Measurements from ENCODE around the gene SBNO1.
"Not testable (repeated sequence)": the region's sequence is repeated elsewhere in the genome, so short reads cannot be mapped to it uniquely, and the experiment has no call there.

Gene SBNO1

GRCh38 chr12:123388177-123388950, 23.7 kb upstream of the SBNO1 start:
- DNase-seq: peak; percentile 74

- DNase-seq: no peak
Measured at GRCh38 chr12:123387508-123388176, 23.0 kb upstream of the SBNO1 start.

- DNase-seq: not testable (repeated sequence)
Measured at GRCh38 chr12:123385536-123385935, 20.9 kb upstream of the SBNO1 start.

- DNase-seq: peak; percentile 69
Measured at GRCh38 chr12:123384994-123385376, 20.3 kb upstream of the SBNO1 start.

- peak; percentile 46 for DNase-seq
Measured at GRCh38 chr12:123384318-123384993, 19.8 kb upstream of the SBNO1 start.

- no peak for DNase-seq
Measured at GRCh38 chr12:123382684-123383083, 18.0 kb upstream of the SBNO1 start.

- DNase-seq: no peak
Measured at GRCh38 chr12:123379391-123379790, 14.7 kb upstream of the SBNO1 start.

- DNase-seq: not testable (repeated sequence)
Measured at GRCh38 chr12:123372415-123372814, 7.8 kb upstream of the SBNO1 start.

- not testable (repeated sequence) for DNase-seq
Measured at GRCh38 chr12:123371667-123372368, 7.2 kb upstream of the SBNO1 start.

GRCh38 chr12:123369229-123369628, 4.6 kb upstream of the SBNO1 start:
- no peak for DNase-seq

GRCh38 chr12:123368431-123368830, 3.8 kb upstream of the SBNO1 start:
- not testable (repeated sequence) for DNase-seq

GRCh38 chr12:123367511-123367910, 2.9 kb upstream of the SBNO1 start:
- no peak for DNase-seq

- DNase-seq: peak; percentile 99
Measured at GRCh38 chr12:123365025-123365917, 624 bp upstream of the SBNO1 start.

GRCh38 chr12:123363740-123364531, 711 bp downstream of the SBNO1 start:
- peak; percentile 21 for DNase-seq

GRCh38 chr12:123363390-123363739, 1.3 kb downstream of the SBNO1 start:
- DNase-seq: peak; percentile 29

- no peak for DNase-seq
Measured at GRCh38 chr12:123358035-123358434, 6.6 kb downstream of the SBNO1 start.

- DNase-seq: no peak
Measured at GRCh38 chr12:123356159-123356670, 8.4 kb downstream of the SBNO1 start.

GRCh38 chr12:123354600-123354999, 10.0 kb downstream of the SBNO1 start:
- DNase-seq: no peak

- no peak for DNase-seq
Measured at GRCh38 chr12:123351349-123351748, 13.3 kb downstream of the SBNO1 start.

GRCh38 chr12:123346946-123347345, 17.7 kb downstream of the SBNO1 start:
- DNase-seq: no peak

GRCh38 chr12:123344086-123344485, 20.6 kb downstream of the SBNO1 start:
- no peak for DNase-seq

All from EL (cell line).